Body of pancreas (tissue), 4 donors: Measurements from ENCODE around the gene SMIM27. TPM values are rescaled to one million over a fixed set of nuclear protein-coding genes. Genes with fewer than 3 reads are reported as not detected.

ENCODE experiments used
- ATAC-seq: fragments of 150-250 bp; one replicate; pipeline ENCODE4 v1.9.1; 2016
- DNase-seq, 4 donors: peaks; one replicate each; pipeline ENCODE4 v3.0.0-alpha.2; 2019
- H3K27ac ChIP-seq, 4 donors: fragments of 200-600 bp; sonication (generic); 1 replicate in 3 of 4; 2 replicates in 1 of 4; pipeline versions ENCODE4 v1.5.1 to v1.6.1; 2016 to 2019; ENCODE audit warnings: mild to moderate bottlenecking in 1 of 4, mixed read lengths in 1 of 4, moderate library complexity in 1 of 4
- H3K27me3 ChIP-seq, 2 donors: fragments of 200-600 bp; sonication (generic); one replicate each; pipeline ENCODE4 v1.6.0; 2016; ENCODE audit warnings: mild to moderate bottlenecking in 1 of 2
- H3K36me3 ChIP-seq, 2 donors: fragments of 200-600 bp; sonication (generic); replicated peaks in 1 of 2; 2 replicates each; pipeline ENCODE4 v1.5.1; 2016; ENCODE audit warnings: low read depth in 2 of 2; ENCODE audit not compliant: insufficient read depth in 1 of 2
- H3K4me1 ChIP-seq: fragments of 200-600 bp; sonication (generic); one replicate; pipeline ENCODE4 v1.6.0; 2016
- H3K4me3 ChIP-seq, 2 donors: fragments of 200-600 bp; sonication (generic); 1 replicate in 1 of 2; 2 replicates in 1 of 2; pipeline ENCODE4 v1.5.1; 2016 to 2019
- H3K9me3 ChIP-seq, 3 donors: fragments of 200-600 bp; sonication (generic); 1 replicate in 2 of 3; 2 replicates in 1 of 3; pipeline ENCODE4 v1.5.1; 2016
- CTCF ChIP-seq, 7 experiments: fragments of 450-650 bp in 4 of 7; fragments of 200-600 bp in 3 of 7; sonication (generic) in 3 of 7; IDR thresholded peaks; one replicate each; pipeline ENCODE4 v1.5.1; 2016 to 2019; ENCODE audit warnings: antibody characterized with exemption in 7 of 7
- POLR2A ChIP-seq, 3 donors: fragments of 450-650 bp; IDR thresholded peaks; one replicate each; pipeline ENCODE4 v1.6.1; 2016; ENCODE audit warnings: antibody characterized with exemption in 3 of 3, mild to moderate bottlenecking in 2 of 3
- WGBS, 2 donors: methylation state at CpG; one replicate each; pipeline ENCODE4 v1.1.5; 2017; 5-methylcytosine and 5-hydroxymethylcytosine counted together
- intact Hi-C: fragments of 100-400 bp; cut with DNase I; formaldehyde crosslinking; loops from one replicate; pipeline ENCODE4 v1.15.1; 2023
- total RNA-seq, 2 donors: library from RNA; depleted of rRNA; stranded (reverse); fragments of >200 nt; gene quantifications; one replicate each; pipeline ENCODE4 v1.1.0, GENCODE V29; 2016

SMIM27 gene
- total RNA-seq, 2 donors from 2014 or later = 0.52 TPM; not detected in 1

- ATAC-seq = no peak
- intact Hi-C loops = no loop called here
- Histone ChIP-seq H3K9me3 (no peaks in the 10 kb centered on the region), H3K36me3 (peaks cover 0 to 9% of the 10 kb centered on the region in 2 donors), H3K4me3 (no peak overlapping the region), H3K27ac (no peak overlapping the region), H3K27me3 (no peaks in the 10 kb centered on the region), H3K4me1 (peaks cover 14% of the 10 kb centered on the region)
- TF ChIP-seq CTCF (IDR thresholded peaks at IDR 0.05) (no peak), POLR2A (IDR thresholded peaks at IDR 0.05) (no peak)
- WGBS, 2 donors = 83 to 90% methylated on average over 4 of the region's 4 CpGs
- DNase-seq = no peak
Measured at GRCh38 chr9:32570262-32570661, 18.1 kb downstream of the SMIM27 start.

GRCh38 chr9:32571969-32572899 is 20.1 kb downstream of the SMIM27 start:
- Histone ChIP-seq H3K4me3 (peak overlapping the region; percentile 57 to 91), H3K9me3 (no peaks in the 10 kb centered on the region), H3K27me3 (no peaks in the 10 kb centered on the region), H3K4me1 (peaks cover 14% of the 10 kb centered on the region), H3K27ac (peak overlapping the region; percentile 75 to 88 (median 82)), H3K36me3 (no peaks in the 10 kb centered on the region)
- ATAC-seq = peak; percentile 70
- intact Hi-C loops = no loop called here
- TF ChIP-seq CTCF (IDR thresholded peaks at IDR 0.05) = peak; percentile 11 to 66 (median 49)
- no peak for TF ChIP-seq POLR2A (IDR thresholded peaks at IDR 0.05)
- 1% methylated on average over 17 of the region's 17 CpGs for WGBS, 2 donors
- DNase-seq = peak; percentile 50 to 72 (median 62)

DNA sequence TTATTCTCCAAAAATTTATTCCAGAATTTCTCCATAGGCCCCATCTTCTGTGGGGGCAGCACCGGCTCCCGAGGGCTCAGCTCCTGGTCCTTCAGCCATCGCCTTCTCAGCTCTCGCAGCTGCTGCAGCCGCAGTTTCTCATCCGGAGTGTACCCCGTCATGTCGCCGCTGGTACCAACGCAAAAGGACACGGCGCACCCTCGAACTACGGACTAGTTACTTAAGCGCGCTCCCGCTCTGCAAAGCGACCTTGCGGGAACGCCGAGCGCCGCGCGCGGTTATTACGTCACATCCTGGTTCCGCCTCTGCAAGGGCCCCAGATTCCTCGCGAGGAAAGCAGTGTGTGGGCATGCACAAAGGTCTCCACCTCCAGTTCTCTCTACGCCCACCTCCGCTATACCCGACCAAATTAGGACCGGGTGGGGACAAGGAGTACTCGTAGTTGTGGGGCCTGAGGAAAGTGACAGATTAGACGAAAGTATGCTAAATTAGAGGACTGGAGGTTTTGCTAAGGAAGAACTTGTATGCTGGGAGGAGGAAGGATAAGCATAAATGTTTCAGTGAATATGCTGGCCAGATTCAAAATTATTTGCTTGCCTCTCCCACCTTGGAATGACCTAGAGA is 20.9 kb downstream of the SMIM27 start, which contains the start of gene NDUFB6:
Gene NDUFB6, minus strand, starts transcription at position 260 of the 624 bp plus-strand sequence. Its CDS starts 99 bp downstream, at position 161.
- 0% methylated on average over 19 to 36 of the region's 36 CpGs for WGBS, 2 donors
- intact Hi-C loops = no loop called here

GRCh38 chr9:32573821-32574220 is 21.7 kb downstream of the SMIM27 start:
- Histone ChIP-seq H3K4me1 (peaks cover 14% of the 10 kb centered on the region), H3K27ac (peak overlapping the region in 2 of 4 donors; percentile 79 to 88), H3K4me3 (no peak overlapping the region), H3K27me3 (no peaks in the 10 kb centered on the region), H3K36me3 (no peaks in the 10 kb centered on the region), H3K9me3 (no peaks in the 10 kb centered on the region)
- WGBS, 2 donors = 74 to 79% methylated on average over 7 of the region's 7 CpGs
- TF ChIP-seq CTCF (IDR thresholded peaks at IDR 0.05) = no peak
- TF ChIP-seq POLR2A (IDR thresholded peaks at IDR 0.05) = no peak
- intact Hi-C loops = no loop called here
- ATAC-seq (no peak), DNase-seq (no peak)

More for the DNA sequence above, 20.9 kb downstream of the SMIM27 start, which contains the start of gene NDUFB6:
- ATAC-seq (peak; percentile 98), DNase-seq (peak; percentile 90 to 94 (median 93))
- peak within 1 kb of the TSS; percentile 57 to 91 for H3K4me3 ChIP-seq
- peaks cover 14% of the 10 kb centered on the region for H3K4me1 ChIP-seq
- no peaks in the 10 kb centered on the region for H3K27me3 ChIP-seq
- TF ChIP-seq POLR2A (IDR thresholded peaks at IDR 0.05) = peak; percentile 49 to 87 (median 83)
- no peak for TF ChIP-seq CTCF (IDR thresholded peaks at IDR 0.05)
- peak within 1 kb of the TSS; percentile 75 to 88 (median 82) for H3K27ac ChIP-seq
- no peaks in the 10 kb centered on the region for H3K9me3 ChIP-seq
- no peaks in the 10 kb centered on the region for H3K36me3 ChIP-seq
